HG02642 (cell line): Measurements from ENCODE around the gene CLUH.
"Not testable (repeated sequence)": the region's sequence is repeated elsewhere in the genome, so short reads cannot be mapped to it uniquely, and the experiment has no call there.

ENCODE experiments used
- ATAC-seq: cut with Tn5 transposase; IDR thresholded peaks from one replicate; pipeline ENCODE4 v1.9.1; 2021; ENCODE audit warnings: mild to moderate bottlenecking; ENCODE audit not compliant: unreplicated experiment, poor library complexity

The CLUH gene

DNA sequence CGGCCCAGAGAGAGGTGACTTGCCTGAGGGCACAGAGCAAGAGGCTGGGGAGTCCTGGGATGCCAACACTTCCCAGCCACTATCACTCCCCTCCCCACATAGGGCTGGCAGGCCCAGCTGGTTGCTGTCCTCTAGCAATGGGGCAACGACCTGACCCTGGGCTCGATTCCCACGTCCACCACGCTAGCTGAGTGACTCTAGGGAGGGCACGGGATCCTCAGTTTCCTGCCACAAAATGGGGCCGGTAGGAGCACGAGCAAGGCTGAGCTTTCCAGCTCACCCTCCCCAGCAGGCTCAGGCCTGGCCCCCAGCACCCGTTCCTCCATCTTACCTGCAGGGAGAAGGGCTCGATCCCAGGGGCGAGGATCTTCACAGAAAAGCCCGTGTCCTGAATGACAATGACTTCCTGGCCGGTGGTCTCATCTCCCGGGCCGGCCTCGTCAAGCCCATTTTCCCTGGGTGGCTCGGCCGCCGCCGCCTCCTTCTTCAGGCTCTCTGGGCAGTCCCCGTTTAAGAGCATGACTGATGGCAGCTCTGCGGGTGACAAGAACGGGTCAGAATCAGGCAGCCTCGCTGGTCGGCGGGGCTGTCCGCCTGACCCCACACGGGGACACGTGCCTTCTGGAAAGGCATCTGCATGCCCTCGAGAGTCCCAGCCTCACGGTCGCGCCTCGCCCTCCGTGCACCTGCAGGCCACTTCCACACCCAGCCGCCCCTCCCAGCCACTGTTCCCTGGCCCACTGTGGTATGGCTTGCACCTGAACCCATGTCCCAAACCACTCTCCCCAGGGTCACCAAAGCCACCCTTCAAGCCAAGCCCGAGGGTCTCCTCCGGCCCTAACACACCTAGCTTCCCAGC is 7.3 kb downstream of the CLUH start:
- no peak for ATAC-seq

DNA sequence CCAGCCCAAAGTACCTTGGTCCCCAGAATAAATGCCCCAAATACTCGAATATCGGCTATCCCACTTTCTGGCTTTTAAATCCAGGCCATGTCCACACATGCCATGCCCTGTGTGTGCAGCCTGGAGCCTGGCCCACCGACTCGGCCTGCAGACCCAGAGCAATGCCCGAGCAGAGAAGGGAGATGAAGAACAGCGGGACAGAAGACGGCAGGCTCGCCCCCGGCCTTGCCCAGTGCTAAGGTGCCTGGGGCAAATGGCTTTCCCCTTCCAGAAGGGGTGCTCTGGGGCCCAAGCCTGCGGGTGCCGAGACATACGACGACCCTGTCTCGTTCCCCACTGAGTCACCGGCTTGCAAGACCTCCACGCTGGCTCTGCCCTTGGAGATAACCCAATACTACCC is 8.0 kb downstream of the CLUH start:
- no peak for ATAC-seq

DNA sequence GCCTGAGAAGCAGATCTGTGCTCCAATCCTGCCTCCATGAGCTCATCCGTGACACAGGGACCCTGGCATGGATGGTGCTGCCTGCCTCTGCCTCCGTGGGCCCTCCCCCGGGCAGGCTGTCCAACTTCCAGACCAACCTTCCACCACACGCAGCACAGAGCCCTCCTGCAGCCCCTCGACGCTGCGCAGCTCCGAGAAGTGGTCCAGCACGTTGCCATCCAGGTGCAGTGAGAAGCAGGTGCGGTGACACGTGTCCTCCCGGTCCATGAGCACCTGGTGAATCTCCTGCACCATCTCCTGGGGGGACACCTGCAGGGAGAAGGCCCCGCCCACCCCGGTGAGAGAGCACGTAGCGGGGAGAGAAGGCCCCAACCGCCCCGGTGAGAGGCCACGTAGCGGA is 8.4 kb downstream of the CLUH start:
- no peak for ATAC-seq

DNA sequence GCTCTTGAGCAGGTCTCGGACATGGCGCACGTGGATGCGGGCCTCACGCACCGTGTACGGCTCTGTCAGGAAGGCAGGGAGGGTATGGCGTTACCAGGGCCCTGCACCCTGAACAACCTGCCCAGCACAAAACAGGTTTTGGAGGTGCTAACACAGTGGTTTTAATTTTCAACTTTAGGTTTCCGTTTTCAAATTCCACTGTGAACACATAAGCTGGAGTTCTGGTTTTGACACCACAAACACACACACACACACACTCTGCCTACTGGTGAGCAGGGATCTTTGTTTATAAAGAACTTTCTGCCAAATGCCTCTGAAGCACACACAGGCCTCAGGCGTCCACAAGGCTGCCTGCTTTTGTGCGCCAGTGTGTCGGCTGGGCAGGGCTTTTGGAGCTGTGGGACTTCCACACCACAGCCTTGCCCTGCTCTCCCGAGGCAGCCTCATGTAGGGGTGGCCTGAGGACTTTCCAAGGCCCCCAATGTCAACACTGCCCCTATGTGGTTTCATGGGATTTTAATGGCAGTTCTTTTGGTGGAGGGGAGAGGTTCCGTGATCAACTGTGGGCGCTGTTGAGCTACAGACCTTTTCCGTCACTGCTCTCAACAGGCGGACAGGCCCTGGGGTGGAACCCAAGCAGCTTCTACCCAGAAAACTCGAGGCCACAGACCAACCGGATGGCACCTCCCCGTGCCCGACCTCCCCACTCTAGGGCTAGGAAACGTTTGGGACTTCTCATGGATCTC is 9.4 kb downstream of the CLUH start:
- no peak for ATAC-seq

DNA sequence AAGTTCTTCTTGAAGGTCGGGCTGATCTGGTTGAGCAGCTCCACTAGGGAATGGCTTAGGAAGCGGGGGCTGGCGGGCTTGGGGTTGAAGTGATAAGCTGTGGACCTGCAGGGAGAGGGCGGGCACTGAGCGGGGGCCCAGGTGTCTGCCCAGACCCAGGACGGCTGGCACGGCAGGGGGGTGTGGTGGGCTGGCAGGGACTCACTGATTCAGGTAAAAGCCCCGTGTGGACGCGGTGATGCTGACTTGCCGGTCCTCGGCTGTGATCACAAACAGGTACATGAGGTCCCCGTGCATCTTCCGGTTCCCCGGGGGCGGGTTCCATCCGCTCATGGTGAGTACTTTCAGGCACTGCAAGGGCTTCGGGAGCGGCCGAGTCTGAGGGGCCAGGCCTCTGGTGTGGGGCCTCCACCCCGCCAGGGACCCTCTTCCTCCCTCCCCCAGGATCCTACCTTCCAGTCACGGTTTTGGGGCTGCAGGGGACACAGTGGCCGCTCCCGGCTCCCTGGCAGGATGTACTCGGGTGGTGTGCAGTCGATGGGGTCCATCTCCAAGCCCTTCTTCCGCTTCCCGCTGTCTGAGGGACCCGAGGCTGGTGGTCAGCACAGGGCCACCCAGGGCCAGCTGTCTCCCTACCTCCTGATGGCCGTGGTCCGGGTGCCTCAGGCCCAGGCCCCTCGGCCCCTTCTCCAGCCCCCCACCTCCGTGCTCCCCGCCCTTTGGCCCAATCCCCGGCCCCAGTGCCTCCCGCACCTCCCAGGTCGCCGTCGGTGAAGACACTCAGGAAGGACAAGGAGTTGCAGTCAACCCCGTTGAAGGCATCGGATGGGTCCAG is 10.2 kb downstream of the CLUH start:
- ATAC-seq: no peak

DNA sequence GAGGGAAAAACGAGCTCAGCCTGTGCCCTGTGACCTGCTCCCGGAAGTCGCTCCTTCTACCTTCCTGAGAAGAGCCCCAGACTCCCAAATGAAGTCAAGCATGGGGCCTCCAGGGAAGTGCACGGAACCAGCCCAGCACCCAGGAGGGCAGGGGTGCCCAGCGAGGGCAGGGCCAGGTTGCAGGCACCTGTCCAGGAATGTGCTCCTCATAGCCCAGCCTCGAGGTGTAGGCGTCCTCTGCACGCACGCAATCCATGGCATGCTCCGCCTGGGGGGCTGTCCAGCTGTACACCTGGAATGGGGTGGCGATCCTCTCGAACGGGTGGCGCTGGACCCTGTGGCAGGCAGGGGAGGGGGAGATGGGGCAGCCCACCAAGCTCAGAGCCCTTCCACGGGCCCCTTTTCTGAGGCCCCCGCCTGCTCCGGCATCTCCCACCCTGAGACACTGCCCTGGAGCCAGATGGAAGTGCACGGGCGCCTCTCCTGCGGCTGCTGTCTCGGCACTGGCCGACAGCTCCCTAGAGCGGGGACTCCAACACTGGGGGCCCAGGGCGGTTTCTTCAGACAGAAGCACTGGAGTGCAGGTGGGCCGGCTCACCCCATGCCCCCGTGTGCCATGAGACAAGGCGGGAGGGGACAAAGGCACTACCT is 10.9 kb downstream of the CLUH start:
- ATAC-seq: no peak

DNA sequence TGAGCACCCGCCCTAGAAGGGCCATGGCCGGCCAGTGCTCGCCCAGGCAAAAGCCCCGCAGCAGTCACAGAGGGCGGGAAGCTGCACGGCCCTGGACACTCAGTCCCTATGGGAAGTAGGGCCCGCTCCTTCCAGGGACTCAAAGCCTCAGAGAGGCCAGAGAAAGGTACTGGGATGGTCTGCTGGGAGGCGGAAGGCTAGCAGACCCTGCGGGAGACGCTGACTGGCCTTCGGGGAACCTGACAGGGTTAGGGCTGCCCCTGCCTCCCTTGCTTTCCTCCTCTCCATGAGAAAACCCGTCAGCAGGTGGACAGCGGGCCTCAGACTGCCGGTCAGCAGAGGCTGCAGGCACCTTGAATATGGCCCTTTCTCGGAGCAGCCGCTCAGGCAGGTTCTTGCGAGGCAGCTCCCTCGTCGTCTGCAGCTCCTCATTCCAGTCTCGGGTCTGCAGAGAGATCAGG is 11.5 kb downstream of the CLUH start:
- no peak for ATAC-seq

DNA sequence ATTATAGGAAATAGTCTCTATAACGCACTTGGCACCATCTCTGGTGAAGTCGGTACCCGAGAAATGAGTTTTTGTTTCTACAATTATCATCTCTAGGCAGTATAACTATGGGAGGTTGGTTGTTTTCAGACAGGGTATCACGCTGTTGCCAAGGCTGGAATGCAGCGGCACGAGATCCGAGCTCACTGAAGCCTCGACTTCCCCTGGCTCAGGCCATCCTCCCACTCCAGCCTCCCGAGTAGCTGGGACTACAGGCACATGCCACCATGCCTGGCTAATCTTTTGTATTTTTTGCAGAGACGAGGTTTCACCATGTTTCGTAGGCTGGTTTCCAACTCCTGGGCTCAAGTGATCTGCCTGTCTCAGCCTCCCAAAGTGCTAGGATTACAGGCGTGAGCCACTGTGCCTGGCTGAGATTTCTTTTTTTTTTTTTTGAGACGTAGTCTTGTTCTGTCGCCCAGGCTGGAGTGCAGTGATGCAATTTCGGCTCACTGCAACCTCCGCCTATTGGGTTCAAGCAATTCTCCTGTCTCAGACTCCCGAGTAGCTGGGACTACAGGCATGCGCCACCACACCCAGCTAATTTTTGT is 12.3 kb downstream of the CLUH start:
- not testable (repeated sequence) for ATAC-seq

DNA sequence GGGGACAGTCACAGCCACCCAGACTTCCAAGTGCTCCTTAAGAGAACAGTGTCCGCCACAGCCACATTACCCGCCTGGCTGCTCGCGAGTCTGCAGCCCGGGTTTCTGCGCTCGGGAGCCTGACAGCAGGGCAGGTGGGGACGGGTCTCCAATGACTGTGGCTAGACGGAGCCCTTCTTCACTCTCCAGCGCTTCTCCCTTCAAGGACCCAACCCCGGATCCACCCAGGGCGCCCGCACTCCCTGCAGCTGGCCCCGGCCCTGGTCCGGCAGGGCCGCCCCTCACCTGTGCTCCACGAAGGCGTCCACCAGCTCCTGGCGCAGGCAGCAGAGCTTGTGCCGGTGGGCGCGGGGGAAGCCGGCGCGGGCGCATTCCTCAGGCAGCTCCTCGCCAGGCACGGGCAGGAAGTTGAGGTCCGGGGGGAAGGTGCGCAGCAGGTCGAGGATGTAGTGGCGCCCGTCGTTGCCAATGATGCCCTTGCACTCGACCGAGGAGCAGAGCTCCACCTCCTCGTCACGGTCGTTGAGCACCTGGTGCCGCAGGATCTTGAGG is 13.9 kb downstream of the CLUH start:
- ATAC-seq: no peak

DNA sequence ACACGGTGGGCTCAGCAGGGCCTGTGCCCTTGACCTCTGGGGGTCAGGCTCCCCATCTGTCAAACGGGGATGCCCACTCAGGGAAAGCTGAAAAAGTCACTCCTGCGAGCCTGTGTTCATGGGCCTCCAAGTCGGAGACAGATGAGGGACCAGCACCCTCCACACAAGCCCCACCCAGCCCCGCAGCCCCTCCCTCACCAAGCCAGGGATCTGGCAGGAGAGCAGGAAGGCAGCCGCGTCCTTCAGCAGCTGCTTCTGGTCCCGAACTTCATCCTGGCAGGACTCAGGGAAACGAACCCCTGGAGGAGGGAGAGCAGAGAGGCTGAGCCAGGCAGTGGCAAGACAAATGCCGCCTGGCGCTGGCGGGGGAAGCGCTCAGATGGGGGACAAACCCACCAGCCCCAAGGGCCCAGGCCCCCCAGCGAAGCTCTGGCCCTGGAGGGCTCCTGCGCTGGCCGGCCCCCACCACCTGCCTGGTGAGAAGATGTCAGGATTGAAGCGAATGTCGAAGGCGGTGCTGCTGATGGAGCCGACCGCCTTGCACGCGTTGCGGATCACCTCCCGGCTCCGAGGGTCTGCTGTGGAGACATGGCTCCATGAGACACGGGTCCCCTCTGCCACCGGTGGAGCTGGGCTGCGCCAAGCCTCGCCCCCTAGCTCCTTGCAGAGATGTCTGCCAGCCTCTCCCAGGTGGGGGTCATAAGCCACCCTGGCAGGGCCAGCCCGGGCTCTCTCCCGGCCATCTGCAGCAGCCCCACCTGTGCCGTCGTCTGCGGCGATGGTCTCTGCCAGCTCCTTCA is 15.4 kb downstream of the CLUH start:
- no peak for ATAC-seq

DNA sequence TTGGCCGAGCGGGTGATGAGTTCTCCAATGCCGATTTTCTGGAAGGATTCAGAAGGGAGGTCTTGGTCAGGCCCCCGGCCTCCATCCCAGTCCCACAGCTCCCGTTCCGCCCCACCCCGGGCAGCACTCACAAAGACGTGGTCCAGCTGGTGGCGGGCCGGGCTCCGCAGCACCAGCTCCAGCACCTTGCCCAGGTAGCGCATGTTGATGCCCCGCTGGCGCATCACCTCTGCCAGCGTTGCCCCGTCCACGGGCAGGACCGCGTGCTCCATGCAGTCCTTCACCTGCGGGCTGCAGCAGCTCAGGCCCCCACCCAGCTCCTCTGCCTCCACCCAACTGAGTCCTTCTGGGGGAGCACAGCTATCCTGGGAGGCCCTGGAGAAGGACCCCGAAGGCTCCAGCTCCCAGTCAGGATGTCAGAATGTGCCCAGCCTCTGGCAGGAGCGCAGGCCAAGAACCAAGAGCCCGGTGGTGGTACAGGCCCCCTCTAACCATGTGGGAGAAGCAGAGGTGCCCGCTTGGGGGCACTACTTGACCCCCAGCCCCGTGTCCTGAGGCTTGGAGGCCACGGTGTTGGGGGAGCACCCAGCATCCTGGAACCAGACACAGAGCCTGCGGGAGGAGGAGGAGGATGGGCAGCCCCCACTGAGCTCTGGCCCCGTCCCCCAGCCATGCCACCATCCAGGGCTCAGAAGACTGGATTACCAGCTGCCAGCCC is 16.2 kb downstream of the CLUH start:
- no peak for ATAC-seq

DNA sequence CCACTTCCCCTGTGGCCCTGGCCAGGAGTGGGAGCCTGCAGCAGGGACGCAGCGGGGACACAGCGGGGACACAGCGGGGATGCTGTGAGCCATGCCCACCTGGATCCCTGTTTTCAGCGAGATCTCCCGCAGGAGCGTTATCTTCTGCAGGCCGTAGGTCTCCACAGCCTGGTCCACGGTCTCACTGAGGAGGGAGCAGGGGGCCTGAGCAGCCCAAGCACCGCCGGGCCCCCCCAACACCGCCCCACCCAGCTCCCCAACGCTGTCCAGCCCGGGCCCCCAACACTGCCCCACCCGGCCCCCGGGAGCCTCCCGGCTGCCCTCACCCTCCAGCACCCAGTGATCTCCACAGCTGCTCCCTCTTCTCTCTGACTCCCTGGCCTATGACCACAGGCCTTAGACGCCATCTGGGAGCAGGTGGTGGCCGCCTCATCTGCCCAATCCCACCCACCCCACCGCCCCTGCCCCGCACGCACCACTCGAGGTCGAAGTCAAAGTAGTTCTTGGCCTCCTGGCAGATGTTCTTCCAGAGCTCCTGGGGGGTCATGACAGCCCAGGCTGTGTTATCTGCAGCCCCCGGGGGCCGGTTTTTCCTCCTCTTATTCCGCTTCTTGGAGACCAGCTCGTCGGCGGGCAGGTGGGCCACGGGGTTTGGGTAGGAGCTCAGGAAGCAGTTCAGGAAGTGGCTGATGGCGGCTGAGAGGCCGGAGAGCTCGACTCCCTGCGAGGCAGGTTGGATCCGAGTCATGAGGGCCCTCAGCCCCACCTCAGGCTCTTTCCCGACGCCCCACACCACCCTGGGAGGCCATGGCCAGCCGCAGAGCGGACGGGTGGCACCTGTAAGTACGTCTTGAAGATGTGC is 17.0 kb downstream of the CLUH start:
- ATAC-seq: no peak

DNA sequence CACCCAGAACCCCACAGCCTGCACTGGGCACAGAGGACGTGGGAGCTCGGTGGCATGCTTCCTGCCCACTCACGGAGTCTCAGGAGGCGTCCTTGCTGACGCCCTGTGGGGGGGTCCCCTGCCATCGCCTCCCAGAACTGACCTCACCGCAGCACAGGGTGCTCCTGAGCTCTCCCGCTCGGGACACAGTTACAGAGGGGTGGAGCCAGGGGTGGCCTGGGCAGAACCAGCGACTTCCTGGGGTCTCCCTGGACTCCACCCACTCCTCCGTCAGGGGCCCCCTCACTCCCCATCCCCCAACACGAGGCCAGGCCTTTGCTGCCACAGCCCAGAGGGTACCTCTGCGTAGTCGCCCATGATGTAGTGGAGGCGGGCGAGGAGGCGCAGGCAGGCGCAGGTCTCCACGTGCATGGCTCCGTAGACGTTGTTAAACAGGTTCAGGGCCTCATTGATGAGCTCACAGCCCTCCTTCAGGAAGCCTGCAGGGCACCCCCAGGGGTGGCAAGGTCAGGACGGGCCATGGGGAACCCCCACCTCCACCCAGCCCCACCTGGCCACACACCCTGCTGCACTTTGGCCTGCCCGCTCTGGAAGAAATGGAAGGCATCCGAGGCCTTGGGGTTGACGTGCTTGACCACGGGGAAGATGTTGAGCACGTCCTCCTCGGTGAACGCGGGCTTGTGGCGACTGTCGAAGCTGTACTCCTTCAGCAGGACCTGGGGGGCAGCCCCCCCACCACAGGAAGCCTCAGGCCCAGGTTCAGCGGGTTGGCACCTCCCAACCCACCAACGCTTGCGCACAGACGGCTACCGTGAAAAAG is 17.8 kb downstream of the CLUH start:
- no peak for ATAC-seq

DNA sequence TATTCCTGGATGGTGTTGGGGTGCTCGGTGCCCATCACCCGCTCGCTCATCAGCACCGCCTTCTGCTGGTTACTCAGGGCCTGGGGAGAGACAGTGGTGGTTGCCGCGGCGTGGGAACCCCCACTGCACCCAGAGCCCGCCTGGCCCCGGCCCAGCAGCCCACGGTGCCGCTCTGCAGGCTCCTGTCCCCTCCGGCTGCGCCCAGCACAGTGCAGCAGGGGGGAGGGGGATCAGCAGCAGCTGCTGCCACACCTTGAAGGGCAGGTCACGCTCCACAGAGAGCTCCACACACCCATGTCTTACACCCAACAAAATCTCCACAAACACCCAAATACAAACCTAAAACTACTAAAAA is 18.8 kb downstream of the CLUH start:
- no peak for ATAC-seq

DNA sequence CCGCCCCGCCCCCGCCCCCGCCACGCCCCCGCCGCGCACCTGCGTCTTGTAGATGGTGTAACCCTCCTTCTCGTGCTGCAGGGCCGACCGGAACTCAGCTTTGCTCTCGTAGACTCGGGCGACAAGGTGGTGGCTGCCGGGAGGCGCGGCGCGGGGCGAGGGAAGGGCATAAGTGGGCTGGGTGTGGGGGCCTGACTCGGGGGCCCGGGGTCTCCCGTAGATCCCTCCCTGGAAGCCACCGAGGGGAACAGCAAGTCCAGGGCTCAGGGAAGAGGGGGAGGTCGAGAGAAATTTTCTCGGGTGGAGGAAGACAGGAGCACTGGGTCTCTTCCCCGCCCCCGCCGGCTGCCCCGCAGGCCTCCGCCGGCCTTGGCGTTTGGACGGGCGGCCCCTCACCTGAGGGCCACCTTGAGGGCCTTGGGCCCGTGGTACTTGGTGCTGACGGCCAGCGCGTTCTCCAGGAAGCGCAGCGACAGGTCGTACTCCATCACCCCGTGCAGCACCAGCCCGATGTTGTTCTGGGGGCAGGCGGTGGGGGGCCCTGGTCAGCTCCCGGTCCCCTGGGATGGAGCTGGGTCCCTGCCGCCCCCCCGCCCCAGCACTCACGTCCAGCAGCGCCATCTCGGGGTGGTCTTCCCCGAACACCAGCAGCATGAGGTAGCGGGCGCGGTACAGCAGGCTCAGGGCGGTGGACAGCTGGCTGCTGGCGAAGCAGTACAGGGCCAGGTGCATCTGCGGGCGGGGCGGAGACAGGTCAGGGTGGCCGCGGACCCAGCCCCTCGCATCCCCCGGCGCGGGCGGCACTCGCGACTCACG is 19.4 kb downstream of the CLUH start:
- no peak for ATAC-seq
